Astrocyte of the hippocampus (primary cell): ENCODE measurements around the gene HIBCH.
"Not testable (repeated sequence)": the region's sequence is repeated elsewhere in the genome, so short reads cannot be mapped to it uniquely, and the experiment has no call there.

Source experiments
- DNase-seq: peaks from one replicate; pipeline ENCODE4 v3.0.0; 2011; ENCODE audit warnings: low read depth, low spot score

Gene HIBCH, protein sequence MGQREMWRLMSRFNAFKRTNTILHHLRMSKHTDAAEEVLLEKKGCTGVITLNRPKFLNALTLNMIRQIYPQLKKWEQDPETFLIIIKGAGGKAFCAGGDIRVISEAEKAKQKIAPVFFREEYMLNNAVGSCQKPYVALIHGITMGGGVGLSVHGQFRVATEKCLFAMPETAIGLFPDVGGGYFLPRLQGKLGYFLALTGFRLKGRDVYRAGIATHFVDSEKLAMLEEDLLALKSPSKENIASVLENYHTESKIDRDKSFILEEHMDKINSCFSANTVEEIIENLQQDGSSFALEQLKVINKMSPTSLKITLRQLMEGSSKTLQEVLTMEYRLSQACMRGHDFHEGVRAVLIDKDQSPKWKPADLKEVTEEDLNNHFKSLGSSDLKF

DNA sequence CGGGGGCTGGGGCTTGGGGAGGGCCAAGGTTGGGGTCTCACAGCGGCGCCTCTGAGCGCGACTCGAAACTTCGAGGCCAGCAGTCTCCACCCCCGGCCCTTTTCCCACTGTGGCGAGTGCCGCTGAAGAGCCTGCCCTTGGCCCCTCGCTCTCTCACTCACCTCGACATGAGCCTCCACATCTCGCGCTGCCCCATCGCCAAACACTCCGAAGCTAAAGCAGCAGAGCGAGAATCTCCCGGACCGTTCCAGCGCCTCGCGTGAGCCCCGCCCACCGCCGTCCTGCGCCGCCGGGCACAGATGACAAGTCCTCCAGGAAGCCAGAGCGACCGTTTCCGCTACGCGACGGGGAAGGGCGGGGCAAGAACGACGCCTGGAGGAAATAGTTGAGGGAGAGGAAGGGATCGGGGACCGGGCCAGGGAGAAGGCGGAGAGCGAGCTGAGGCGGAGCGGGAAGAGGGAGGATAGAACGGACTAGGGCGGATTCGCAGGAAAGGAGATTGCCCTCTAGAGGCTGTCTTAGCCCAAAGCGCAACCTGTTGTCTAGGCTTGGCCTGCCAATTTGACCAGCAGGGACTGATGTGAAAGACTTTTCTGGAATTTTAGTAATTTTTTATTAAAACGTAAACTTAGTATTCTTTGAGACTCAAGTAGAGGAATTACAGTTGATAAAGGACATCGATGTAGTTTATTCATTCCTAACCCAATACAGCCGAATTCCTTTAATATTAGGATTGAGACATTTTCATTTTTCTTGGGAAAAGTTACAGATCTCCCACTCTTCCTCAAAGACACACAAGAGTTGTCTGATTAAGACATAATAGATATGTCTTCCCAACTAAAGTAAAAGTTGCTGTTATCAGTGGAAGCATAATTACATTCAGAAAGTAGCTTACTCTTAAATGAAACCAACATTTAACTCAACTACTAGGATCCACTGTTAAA is at the start of gene HIBCH:
Gene HIBCH, minus strand, starts transcription at position 272 of the 944 bp plus-strand sequence. Its CDS starts 76 bp downstream, at position 196.
- DNase-seq = peak; percentile 99

DNA sequence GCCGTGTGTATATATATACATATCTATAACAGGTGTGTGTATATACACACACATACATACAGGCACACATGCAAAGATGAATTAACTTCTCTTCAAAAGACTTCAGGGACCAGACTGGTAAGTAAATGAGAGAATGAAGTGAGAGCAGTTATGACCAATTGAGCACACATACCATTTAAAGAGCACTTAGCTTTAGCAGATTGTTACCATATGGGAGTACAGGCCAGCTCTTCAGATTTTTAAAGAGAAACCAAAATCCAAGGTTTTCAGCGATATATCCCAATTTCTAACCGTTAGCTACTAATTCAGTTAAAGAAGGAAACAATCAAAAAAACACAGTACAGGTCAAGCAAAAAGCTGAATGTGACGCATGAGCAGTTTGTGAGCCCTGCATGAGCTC is 47.5 kb upstream of the HIBCH start:
- no peak for DNase-seq

DNA sequence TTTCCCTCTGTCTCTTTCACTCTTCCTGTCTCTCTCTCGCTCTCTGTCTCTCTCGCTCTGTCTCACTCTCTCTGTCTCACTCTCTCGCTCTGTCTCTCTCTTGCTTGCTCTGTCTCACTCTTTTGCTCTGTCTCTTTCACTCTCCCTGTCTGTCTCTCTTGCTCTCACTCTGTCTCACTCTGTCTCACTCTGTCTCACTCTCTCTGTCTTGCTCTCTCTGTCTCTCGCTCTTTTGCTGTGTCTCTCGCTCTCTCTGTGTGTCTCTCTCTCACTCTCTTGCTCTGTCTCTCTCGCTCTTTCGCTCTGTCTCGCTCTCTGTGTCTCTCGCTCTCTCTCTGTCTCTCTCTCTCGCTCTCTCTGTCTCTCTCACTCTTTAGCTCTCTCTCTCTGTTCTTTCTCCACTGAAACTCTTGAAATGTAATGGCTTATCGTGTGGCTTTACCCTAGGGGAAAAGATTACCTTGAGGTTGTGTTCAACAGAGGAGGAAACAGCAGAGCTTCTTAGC is 46.7 kb upstream of the HIBCH start:
- no peak for DNase-seq

DNA sequence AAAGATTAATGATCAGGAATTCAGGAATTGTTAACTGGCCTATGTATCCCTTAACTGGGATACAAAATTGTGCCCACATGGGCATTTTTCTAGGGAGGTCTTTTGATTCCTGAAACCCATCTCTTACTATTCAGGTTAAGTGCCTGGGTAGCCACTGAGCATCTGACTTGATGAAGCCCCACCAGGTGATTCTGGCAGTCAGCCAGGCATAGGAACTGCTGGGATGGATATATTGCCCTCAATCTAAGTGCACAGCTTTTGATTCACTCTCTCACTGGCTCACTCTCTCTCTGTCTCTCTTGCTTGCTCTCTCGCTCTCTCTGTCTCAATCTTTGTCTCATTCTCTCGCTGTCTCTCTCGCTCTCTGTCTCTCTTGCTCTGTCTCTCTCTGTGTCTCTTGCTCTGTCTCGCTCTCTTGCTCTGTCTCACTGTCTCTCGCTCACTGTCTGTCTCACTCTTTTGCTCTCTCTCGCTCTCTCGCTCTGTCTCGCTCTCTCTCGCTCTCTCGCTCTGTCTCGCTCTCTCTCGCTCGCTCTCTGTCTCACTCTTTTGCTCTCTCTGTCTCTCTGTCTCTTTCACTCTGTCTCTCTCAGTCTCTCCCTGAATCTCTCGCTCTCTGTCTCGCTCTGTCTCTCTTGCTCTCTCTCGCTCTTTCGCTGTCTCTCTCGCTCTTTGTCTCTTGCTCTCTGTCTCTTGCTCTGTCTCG is 46.0 kb upstream of the HIBCH start:
- DNase-seq = no peak

DNA sequence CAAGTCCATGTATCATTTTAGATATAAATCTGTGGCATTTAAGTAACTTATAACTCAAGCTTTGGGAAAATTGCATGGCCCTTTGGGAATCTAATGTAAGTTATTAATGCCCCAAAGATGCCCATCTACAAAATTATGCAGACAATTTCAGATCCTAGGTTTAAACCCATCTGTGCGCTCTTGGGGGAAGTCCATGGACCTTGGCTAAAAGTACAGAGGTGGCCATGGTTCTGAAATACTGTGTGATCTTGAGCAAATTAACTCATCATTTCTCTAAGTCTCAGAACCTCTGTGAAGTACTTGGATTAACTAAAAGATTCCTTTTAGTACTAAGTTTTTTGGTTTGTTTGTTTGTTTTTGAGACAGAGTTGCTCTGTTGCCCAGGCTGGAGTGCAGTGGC is 43.3 kb upstream of the HIBCH start:
- DNase-seq = no peak

DNA sequence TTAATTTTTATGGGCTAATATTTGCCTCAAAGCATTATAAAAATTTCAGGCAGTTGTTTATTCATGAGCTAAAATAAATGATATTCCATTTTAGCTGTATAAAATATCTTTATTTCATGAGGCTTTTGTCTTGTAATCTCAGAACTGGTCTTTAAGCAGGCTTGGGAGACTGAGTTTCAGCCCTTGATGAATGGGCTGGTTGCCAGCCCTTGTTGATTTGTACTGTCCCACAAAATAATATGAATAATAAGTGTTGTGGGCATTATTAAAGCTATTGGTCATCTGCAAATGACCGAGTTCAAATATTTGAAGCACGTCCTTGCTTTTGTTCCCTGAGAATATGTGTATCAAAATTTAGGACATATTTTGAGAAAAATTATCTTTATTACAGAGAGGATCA is 41.9 kb upstream of the HIBCH start:
- DNase-seq = no peak

DNA sequence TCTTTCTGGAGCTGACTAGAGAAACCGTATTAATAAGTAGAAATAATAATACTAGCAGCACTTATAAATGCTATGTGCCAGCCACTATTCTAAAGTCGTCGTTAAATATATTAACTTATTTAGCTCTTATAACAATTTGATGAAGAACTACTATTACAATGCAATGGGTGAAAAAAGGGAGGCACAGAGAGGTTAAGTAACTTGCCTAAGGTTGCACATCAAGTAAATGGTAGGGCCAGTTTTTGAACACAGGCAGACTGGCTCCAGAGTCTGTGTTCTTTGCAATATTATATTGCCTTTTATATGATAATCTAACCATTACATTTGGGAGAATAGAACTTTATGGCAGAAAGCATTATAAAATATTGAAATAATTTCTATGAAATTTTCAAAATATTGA is 41.3 kb upstream of the HIBCH start:
- DNase-seq = no peak

DNA sequence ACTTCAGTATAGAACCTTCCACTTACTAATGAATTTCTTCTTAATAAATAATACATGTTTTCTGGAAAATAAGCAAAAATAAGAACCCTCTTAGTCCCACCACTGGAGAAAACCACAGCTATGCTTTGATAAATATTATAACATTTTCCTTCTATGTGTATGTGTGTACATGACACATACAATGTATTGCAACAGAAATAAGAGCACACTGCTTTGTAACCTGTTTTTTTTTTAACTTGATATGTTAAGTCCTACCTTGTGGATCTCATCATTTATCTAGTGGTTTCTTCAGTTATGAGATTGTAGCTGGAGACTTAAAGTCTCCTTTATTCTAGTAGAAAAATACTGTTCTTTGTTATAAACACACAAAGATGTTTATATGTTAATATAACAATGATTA is 40.9 kb upstream of the HIBCH start:
- no peak for DNase-seq

DNA sequence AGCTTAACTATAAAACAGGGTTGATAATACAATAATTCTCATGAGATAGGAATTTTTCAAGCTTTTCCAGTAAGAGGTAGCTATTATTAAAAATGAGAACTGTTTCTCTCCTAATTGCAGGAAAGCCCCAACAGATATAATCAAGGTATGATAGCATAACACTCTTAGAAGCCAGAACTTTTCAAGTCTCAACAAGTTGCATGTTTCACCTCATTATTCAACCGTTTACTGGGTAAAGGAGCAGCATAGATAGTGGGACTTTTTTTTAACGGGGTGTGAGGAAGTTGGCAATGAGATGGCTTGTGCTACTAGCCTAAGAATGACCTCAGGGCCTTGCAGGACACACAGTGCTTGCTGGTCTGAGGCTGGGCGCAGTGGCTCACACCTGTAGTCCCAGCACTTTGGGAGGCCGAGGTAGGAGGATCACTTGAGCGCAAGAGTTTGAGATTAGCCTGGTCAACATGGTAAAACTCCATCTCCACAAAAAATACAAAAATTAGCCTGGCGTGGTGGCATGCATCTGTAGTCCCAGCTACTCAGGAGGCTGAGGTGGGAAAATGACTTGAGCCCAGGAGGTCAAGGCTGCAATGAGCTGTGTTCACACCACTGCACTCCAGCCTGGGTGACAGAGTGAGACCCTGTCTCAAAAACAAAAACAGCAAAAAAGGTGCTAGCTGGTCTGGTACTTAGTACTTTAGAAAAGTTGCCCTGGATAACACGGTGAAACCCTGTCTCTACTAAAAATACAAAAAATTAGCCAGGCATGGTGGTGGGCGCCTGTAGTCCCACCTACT is 39.2 kb upstream of the HIBCH start:
- not testable (repeated sequence) for DNase-seq

DNA sequence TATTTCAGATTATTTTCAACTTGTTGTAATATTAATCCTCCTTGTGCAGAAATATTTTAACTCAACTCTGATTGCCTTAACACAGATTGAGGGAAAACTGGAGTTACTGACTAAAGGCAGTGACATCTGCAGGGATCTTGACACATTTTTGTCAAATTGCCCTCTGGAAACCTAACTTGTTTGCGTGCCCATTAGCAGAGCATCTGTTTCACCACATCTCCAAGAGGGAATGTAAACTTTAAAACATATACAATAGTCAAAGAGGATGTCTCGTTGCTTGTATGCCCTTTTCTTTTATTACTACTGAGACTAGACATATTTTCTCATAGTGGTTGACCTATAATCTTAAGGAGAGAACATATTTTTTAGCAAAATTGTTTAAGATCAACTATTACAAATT is 38.0 kb upstream of the HIBCH start:
- DNase-seq = no peak

DNA sequence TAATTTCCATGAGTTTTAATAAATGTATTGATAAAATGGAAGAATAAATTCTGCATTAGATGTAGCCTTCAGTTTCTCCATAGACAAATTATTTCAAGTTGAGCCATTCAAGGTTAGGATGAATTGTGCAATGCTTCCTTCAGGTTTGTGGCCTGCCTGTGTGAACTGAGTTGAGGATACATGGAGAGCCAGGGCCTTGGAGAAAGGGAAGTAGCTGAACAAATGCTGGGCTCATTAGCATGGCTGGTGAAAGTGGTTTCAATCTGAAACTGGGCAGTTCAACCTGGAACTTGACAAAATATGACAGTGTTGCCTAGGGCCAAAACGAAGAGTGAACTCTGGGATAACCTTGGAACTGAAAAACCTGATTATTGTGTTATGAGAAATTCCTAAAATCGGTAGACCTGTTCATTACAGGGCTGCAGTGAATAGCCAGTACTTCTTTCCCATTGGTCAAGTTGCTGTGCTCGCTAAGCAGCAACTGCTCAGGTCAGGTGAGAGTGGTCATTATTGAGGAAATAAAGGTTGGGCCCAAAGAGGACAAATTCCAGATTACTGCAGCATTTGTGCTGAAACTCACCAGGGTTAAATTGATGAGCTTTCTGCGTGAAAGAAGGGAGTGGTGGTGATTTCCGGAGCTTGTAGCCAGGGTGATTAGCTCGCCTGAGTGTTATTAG is 36.5 kb upstream of the HIBCH start:
- DNase-seq = no peak

DNA sequence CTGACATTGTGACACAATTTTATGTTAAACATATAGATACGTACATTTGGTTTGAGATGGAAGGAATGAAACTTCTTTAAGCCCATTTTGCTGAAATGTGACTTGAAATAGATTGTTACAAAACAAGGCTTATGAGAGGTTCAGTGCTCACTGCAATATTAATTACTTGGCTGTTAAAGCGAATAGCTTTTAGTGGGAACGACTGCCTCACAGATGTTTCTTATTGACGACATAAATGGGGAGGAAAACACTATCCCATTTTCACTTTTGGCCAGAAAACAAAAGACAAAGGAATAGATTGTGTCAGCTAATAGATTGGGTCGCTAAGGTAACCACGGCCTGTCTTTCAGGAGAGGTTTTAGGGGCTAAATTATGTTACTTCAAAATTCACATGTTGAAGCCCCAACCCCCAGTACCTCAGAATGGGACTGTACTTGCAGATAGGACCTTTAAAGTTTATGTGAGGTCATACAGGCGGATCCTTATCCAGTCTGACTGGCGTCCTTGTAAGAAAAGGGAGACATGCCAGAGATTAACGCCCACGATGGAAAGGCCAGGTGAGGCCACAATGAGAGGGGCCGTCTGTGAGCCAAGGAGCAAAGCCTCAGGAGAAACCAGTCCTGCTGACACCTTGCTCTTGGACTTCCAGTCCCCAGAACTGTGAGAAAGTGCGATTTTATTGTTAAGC is 34.5 kb upstream of the HIBCH start:
- no peak for DNase-seq

DNA sequence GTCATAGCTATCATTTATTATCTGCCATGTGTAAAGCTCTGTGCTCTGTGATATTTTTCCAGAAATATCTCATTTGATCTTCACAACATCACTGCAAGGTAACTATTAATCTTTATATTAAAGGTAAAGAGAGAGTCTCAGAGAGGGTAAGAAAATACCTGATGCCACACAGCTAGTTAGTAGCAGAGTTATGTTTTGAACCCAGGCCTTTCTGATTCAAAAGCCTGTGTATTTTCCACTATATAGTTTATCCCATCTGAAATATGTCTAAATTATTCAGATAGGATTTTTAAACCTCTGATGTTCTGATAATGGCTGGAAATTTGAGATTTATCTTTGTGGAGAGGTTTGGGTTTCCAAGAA is 33.9 kb upstream of the HIBCH start:
- DNase-seq = no peak

DNA sequence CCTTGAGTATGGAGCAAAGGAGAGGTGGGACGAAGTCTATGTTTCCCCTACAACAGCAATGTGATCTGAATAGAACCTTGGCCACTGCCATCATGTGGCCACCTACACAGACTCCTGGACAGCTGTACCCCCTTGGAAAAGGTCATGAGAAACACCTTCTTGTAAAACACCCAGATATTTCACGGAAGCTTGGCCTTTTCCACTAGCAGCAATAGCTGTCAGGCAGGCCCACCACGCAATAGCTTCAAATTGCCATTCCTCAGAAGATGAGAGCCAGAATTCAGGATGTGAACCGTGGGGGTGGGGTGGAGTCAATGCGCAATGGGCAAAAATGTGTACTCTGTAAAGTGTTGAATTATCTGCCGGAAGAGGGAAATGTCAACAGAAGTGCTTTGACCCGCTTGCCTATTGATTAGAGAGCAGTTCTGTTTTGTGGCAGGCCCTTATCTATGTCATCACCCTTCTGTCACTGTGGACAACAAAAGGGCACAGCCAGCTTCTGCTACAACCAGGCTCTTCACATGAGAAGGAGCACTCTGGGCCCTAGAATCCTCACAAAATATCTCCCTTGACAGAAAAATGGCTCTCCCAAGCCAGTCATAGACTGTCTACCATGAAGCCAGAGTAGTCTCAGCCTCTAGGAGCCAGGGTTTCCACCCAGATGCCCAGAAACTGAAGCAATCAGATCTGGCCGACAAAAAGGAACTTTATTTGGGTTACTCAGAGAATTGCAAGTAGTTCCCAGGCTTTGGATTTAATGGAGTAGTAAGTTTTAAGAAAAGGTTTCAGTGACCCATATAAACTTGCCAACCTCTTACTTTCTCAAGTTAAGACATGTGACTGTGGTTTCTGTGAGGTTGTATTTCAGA is 33.3 kb upstream of the HIBCH start:
- no peak for DNase-seq

DNA sequence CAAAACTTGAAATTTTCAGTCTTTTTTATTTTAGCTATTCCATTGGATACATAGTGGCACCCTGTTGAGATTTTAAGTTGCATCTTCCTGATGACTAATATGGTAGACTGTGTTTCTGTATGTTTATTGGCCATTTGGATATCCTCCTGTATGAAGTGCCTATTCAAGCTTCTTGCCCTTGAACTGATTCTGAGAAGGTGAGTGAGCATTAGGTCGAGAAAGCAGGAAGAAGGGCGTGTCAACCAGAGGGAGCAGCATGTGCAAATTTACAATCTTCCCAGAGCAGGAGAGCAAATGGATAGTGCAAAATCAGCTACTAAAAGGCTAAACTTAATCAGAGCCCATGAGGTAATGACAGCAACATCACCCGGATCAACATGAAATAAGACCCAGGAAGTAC is 32.3 kb upstream of the HIBCH start:
- no peak for DNase-seq

DNA sequence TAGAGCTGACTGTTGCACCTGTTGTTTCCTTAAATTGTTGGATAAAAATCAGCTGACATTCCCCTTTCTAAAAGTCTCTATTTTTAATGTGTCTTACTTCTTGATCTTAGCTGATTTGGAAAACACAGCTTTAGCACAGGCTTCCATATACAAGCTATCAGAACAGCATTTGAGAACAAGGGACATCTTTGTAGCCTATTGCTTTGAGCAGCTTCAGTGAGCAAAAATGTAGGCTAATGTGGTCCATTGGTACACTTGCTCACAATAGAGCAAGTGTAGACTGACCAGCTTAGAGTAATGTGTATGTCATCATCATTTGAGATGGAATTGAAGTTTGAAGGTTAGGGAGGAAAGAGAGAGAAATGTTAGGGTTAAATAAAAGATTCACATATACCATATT is 30.7 kb upstream of the HIBCH start:
- DNase-seq = no peak

DNA sequence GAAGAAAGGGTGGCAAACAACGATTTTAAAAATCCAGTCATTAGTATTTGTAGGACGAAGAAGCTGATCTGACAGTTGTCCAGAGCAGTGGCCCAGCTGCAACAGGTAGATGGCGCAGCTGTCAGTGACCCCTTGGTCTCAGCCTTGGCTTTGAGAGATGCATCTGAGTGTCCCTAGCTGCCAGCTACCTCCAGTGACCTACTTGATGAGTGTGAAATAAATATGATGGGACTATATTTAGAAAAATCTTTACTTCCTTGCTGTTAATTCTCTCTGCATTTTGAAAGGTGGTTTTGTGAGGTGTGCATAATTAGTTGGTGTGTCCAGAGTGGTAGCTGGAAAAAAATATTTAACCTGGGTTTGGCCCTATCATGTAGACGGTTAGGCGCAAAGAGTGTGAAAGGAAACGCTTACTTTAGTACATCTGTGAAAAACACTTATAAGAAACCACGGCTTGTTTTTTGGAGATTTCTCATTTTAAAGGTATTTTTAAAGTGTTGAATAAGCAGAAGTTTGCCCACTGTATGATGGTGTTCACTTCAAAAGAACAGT is 24.7 kb upstream of the HIBCH start:
- no peak for DNase-seq

DNA sequence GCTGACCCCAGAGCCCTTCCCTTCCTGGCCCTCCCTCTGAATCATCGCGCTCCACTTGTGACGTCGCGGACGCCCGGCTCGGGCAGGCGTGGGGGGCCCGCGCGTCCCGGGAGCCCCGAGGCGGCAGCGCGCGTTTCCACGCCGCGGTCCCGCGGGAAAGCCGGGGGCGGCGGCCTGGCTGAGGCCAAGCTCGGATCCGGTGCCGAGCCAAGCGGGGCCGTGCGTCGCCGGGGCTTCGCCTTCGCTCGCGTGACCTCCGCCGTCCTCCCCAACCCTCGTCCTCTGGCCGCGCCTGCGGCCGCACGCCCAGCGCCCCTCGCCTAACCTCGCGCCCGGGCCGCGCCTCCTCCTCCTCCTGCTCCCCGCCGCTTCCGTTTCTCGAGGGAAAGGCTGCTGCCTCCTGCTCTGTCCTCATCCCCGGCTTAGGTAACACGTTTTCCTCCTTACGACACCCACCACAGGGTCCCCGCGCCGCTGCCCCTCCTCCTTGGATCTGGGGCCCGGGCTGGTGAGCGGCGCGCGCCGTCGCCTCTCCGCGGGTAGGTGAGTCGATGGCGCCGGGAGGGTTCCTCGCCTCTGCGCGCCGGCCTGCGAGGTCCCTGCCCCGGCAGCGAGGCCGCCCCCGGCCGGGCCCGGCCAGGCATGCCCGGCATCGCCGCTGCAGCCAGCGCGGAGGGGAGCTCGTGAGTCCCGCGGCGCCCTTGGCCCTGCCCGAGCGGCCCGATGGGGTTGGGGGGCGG is 24.1 kb upstream of the HIBCH start, which contains the start of gene INPP1:
Gene INPP1, plus strand, starts transcription at position 54 of the 740 bp plus-strand sequence. CDS start 16,514 bp downstream, outside the sequence.
- peak; percentile 78 for DNase-seq
